Measurements from ENCODE around the gene TLCD4.
"Not testable (repeated sequence)": the region's sequence is repeated elsewhere in the genome, so short reads cannot be mapped to it uniquely, and the experiment has no call there.

The TLCD4 gene

DNA sequence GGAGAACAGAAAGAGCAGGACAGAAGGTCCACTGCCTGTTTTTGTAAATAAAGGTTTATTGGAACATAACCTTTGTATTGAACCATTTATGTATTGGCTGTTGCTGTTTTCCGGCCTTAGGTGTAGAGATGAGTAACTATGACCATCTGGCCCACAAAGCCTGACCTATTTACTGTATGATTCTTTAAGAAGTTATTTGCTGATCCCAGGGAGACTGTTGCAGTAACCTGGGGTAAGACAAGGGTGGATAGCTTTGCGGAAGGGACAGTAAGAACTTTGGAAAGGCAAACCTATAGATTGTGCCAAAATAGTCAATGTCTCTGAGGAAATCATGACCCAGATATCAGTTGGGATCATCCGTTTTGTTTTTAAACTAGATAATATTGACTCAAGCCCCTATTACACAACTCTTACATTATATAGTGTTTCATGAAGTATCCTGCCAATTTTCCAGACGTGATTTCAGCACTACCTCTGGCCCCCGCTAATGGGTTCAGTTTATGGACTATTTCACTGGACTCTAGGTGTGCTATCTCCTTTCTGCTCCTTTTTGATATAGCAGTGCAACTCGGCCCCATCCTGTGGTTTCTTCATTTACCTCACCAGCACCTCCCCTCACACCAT lies 20.8 kb upstream of the TLCD4 start:
- DNase-seq = no peak

DNA sequence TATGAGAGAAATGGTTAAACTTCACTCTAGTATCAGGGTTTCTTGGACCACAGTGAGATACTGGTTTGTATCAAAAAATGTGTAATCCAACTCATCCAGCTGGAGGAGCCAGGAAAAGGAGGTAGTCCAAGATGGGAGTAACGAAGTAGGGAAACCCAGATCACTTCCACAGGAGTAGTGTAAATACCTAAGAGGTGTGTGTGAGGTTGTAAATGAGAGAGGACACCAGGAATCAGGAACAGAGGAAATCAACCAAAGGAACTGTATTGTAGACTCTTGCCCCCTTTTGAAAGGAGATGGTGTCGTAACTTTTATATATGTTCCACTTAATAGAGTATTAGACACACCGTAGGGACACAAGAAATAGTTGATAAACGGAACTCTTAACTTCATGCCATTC lies 19.7 kb upstream of the TLCD4 start:
- no peak for DNase-seq

- DNase-seq = no peak
Measured at GRCh38 chr1:95098196-95098595, 19.0 kb upstream of the TLCD4 start.

DNA sequence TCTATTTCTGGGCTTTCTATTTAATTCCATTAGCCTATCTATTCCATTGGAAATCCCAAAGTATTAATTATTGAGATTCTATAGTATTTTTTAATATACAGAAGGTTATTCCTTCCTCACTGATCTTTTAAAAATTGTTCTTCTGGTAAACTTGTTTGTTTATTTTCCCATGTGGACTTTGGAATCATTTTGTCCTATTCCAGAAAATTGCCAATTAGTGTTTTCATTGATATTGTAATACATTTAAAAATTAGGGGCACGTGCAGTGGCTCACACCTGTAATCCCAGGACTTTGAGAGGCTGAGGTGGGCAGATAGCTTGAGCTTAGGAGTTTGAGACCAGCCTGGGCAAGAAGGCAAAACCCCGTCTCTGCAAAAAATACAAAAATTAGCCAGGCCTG lies 8.4 kb upstream of the TLCD4 start:
- DNase-seq = no peak

- DNase-seq = no peak
Measured at GRCh38 chr1:95111014-95111413, 6.1 kb upstream of the TLCD4 start.

DNA sequence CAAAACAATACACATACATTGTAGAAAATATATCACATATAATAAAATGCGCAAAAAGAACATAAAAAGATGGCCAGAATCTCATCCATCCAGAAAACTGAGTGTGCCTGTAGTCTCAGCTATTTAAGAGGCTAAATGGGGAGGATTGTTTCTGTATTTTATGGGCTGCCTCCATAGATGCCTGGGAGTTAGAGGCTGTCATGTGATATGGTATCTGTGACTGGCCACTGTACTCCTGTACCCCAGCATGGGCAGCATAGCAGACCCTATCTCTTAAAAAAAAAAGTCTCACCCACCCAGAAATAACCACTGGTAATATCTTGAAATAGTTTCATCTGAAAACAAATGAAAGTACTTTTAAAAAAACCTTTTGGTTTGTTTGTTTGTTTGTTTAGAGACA lies 3.5 kb upstream of the TLCD4 start:
- no peak for DNase-seq

- no peak for DNase-seq
Measured at GRCh38 chr1:95115708-95116137, 1.4 kb upstream of the TLCD4 start.

DNA sequence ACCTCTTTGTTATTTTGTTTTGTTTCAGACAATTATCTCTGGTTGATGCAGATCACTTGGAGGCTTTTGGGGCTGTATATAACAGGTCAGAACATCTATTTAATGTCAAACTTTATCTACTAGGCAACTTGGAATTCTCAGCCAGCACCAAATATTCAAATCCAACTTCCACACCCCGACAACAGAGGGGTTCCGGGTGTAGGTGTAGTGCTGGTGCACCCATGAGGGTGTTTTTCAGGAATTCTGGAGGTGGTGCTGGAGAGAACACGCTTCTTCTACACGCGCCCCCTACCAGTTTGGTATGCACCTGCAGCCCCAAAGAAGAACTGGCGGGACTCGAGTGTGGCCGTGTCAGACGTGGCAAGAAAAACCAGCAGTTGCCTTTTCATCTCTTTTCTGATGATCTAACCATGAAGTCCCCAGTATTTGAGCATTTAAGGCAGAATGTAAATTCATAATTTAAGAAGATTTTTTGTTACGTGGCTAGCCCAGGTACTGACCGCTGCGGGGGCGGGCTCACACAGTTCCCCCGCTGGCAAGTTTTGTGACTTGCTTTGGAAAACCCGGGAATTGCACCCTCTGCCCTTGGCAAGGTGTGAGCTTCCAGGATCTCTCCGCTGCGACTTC lies 462 bp upstream of the TLCD4 start:
- DNase-seq = peak; percentile 53

GRCh38 chr1:95118067-95118499 lies 928 bp downstream of the TLCD4 start:
- peak; percentile 11 for DNase-seq

DNA sequence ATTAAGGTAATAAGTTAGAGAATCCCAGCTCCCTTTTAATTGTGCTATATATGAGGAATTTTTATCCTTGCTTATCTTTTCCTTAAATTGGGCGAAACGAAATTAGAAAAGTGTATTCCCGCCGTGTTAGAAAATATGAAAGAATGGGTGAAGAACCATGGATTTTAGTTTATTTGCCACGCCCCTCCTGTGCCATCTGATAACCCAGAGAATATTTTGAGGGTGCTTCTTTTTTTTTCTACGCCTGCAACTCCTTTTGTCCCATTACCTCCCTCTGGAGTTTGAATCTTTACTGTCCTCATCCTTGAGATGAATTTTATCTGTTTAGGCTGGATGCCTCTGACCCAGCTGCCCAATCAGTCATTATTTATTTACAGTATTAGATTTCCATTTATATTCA lies 1.6 kb downstream of the TLCD4 start:
- DNase-seq = no peak

DNA sequence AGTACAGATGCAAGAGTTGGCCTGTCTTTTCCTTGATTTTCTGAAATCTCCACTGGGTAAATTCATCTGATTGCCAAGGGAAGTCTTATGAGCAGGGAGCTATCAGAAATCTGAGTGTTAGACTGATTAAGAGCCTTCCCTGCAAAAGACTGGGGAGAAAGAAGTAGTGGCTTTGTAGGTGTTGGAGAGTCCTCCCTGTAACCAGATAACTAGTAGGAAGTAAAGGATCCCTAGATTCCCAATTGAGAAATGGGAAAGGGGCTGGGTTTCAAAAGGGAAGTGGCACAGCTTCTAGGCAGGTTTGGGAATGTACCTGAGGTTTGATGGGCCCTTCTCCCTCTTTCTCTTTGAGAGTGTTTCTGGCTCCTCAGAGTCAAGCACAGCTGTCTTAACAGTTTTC lies 2.1 kb downstream of the TLCD4 start:
- peak; percentile 3 for DNase-seq

- no peak for DNase-seq
Measured at GRCh38 chr1:95122151-95122697, 5.1 kb downstream of the TLCD4 start.

DNA sequence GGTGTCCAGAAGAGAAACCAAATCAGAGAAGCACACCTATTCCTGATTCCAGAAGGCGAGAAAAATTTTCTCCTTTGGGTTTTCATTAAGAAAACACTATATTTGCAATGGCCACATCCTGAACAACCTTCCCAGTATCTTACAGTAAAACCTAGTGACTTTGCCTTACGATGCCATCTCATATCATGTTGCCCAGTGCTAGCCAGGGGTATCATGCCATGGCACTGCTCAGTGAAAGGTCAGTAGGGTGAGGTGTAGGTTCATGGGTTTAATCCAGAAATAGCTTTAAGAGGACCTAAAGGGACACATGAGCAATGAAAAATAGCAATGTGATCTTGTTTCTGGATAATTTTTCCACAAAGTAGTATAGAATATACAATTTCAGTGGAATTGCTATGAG lies 7.2 kb downstream of the TLCD4 start:
- no peak for DNase-seq

GRCh38 chr1:95126366-95126765 lies 9.2 kb downstream of the TLCD4 start:
- DNase-seq = peak; percentile 23

- DNase-seq = no peak
Measured at GRCh38 chr1:95126846-95127245, 9.7 kb downstream of the TLCD4 start.

DNA sequence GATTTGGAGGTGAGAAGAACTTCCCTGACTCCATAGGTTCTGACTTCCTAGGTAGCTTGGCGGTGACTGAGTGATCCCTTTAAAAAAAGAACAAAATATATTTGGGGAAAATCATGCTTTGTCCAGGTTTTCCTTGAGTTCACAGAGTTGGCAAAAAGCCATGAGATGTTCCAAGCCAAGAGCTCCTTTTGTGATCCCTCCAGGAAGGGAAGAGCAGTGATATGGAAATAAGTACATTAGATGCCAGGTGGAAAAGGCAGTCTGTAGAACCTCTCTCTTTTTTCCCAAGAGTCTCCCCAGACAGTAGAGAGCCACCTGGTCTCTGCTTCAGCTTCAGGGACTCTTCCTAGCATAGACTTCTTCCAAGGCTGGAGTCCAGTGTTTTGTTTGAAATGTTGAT lies 10.2 kb downstream of the TLCD4 start:
- peak; percentile 21 for DNase-seq

DNA sequence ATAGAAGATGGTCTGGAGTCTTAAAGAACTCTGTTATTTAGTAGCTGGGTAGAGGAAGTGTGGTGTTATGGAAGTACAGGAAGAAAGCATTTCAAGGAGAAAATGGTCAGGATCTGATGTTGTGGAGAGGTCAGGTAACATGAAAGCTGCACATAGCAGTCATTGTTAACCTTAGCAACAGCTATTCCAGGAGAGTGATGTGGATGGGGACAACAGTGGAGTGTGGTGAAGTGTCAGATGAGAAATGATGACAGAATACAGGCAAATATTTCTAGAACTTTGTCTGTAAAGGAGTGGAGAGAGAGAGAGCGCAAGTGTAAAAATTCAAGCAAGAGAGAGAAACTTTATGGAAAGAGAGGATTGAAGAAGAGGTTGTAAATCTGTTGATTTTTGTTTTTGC lies 15.6 kb downstream of the TLCD4 start:
- no peak for DNase-seq

- DNase-seq = no peak
Measured at GRCh38 chr1:95133687-95134086, 16.5 kb downstream of the TLCD4 start.

- DNase-seq = no peak
Measured at GRCh38 chr1:95138223-95138622, 21.1 kb downstream of the TLCD4 start.

GRCh38 chr1:95139039-95139438 lies 21.9 kb downstream of the TLCD4 start:
- no peak for DNase-seq

DNA sequence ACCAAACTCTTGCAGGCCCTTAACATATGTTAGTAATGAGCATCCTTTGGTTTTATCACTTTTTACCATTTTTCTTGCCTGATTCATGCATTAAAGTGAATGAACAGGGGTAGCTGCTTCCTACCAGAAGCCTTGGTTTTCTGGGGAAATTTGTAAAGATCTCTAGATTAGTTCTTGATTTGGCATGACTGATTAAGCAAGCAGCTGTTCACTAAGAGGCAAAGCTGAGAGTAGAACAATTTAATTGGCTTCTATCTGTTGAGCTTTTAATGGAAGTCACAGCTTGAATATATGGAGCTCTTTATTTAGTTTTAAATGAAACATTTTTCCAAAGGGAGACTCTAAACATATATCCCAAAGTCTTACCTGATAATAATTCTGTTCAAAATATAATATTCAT lies 23.6 kb downstream of the TLCD4 start:
- no peak for DNase-seq

- DNase-seq = no peak
Measured at GRCh38 chr1:95145493-95145892, 28.3 kb downstream of the TLCD4 start.

DNA sequence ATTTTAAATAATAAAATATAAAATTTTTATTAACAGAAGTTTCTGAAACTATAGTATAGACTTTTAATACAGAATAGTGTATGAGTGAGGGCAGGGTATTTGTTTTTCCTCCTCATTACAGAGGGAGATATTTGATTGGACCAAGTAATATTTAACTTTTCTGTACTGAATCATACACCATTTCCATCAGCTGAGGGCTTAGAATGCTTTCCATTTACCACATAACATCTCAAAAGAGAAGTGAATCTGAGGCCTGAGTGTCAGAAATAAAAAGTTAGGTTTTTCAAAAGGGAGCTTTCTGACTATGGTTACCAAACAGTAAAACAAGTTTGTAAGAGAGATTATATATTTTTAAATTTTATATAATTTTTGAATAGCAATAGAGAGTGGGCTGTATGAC lies 29.5 kb downstream of the TLCD4 start:
- DNase-seq = no peak

GRCh38 chr1:95154096-95154495 lies 36.9 kb downstream of the TLCD4 start:
- DNase-seq = no peak

- not testable (repeated sequence) for DNase-seq
Measured at GRCh38 chr1:95165569-95165968, 48.4 kb downstream of the TLCD4 start.

Data from NCI-H2029 treated with DMSO at 0.1 percent for 48 hours (cell line).